ENCODE data around the gene PHF24.
A peak's percentile ranks its signal among the peaks of the same experiment; 100 is the strongest.

The PHF24 gene

GRCh38 chr9:34996181-34996904 is 38.3 kb downstream of the PHF24 start:
- ChIA-PET CTCF (interaction anchor here (0.6 to 8.5 kb wide), 3 partner anchors 34 to 296 kb away, joined by 4 to 116 read pairs (median 4); no protein-coding TSS in a partner anchor), POLR2A (no interaction called here)
- no peak for TF ChIP-seq ZNF221 (tag by site-specific recombination; IDR thresholded peaks at IDR 0.05; ENCODE audit: borderline replicate concordance)
- Histone ChIP-seq H3K4me3 (ENCODE audit: low read depth, low read length) (no peak overlapping the region), H3K9me3 (ENCODE audit: control insufficient read depth, insufficient read depth, low read depth, low read length) (no peaks in the 10 kb centered on the region), H3K4me1 (ENCODE audit: control insufficient read depth, insufficient read depth, low read length) (peaks cover 2% of the 10 kb centered on the region; the same call in 1 of the 2 replicates), H3K27ac (ENCODE audit: extremely low read depth, low read depth, low read length) (no peak overlapping the region), H3K36me3 (ENCODE audit: control insufficient read depth in 2 of 2, insufficient read depth in 1 of 2, low read length in 2 of 2) (peaks cover 0 to 20% of the 10 kb centered on the region in 2 experiments; a peak in 1 of 3 replicates)

GRCh38 chr9:34996905-34997279 is 38.8 kb downstream of the PHF24 start:
- H3K4me3 ChIP-seq (ENCODE audit: low read depth, low read length), result no peak overlapping the region
- ChIA-PET CTCF (interaction anchor here (3.5 to 8.5 kb wide), 2 partner anchors 97 to 99 kb away, joined by 13 to 116 read pairs; no protein-coding TSS in a partner anchor), POLR2A (no interaction called here)
- H3K4me1 ChIP-seq (ENCODE audit: control insufficient read depth, insufficient read depth, low read length), result peaks cover 1% of the 10 kb centered on the region; the same call in 1 of the 2 replicates
- H3K9me3 ChIP-seq (ENCODE audit: control insufficient read depth, insufficient read depth, low read depth, low read length), result no peaks in the 10 kb centered on the region
- H3K27ac ChIP-seq (ENCODE audit: extremely low read depth, low read depth, low read length), result no peak overlapping the region
- H3K36me3 ChIP-seq (ENCODE audit: control insufficient read depth in 2 of 2, insufficient read depth in 1 of 2, low read length in 2 of 2), result peaks cover 0 to 20% of the 10 kb centered on the region in 2 experiments; a peak in 1 of 3 replicates
- TF ChIP-seq TSHZ1 (tag by site-specific recombination; IDR thresholded peaks at IDR 0.05; ENCODE audit: borderline replicate concordance) (no peak), ZNF677 (tag by site-specific recombination; IDR thresholded peaks at IDR 0.05) (no peak), ZNF292 (tag by site-specific recombination; IDR thresholded peaks at IDR 0.05; ENCODE audit: borderline replicate concordance, low read depth) (no peak), ZNF324 (tag by site-specific recombination; IDR thresholded peaks at IDR 0.05) (no peak), ATF2 (tag by site-specific recombination; IDR thresholded peaks at IDR 0.05; ENCODE audit: low read depth) (0 out of 2 replicates have a peak, but pooled peaks have one; percentile 16), ZNF132 (tag by site-specific recombination; IDR thresholded peaks at IDR 0.05; ENCODE audit: borderline replicate concordance) (no peak)

GRCh38 chr9:34997379-34997781 is 39.3 kb downstream of the PHF24 start:
- H3K36me3 ChIP-seq (ENCODE audit: control insufficient read depth in 2 of 2, insufficient read depth in 1 of 2, low read length in 2 of 2), result peaks cover 0 to 20% of the 10 kb centered on the region in 2 experiments; a peak in 1 of 3 replicates
- CTCF ChIA-PET, result interaction anchor here (0.7 to 3.5 kb wide), 3 partner anchors 13 to 106 kb away, joined by 3 to 13 read pairs (median 9); no protein-coding TSS in a partner anchor

More at GRCh38 chr9:34997379-34997781, 39.3 kb downstream of the PHF24 start:
- no peak overlapping the region for H3K4me3 ChIP-seq (ENCODE audit: low read depth, low read length)
- no peak overlapping the region for H3K27ac ChIP-seq (ENCODE audit: extremely low read depth, low read depth, low read length)
- TF ChIP-seq SP3 (tag by site-specific recombination; IDR thresholded peaks at IDR 0.05) (no peak), PBX3 (CRISPR knock-in tag; IDR thresholded peaks at IDR 0.05) (no peak)
- POLR2A ChIA-PET, result no interaction called here
- no peaks in the 10 kb centered on the region for H3K4me1 ChIP-seq (ENCODE audit: control insufficient read depth, insufficient read depth, low read length)
- H3K9me3 ChIP-seq (ENCODE audit: control insufficient read depth, insufficient read depth, low read depth, low read length), result no peaks in the 10 kb centered on the region
